A549 treated with RU486 at 1 μM for 4 hours (cell line): ENCODE results near the gene PCDHGA9. TPM values are rescaled to one million over a fixed set of nuclear protein-coding genes. Genes with fewer than 3 reads are reported as not detected.

ENCODE experiments used
- total RNA-seq: library from RNA; stranded (reverse); fragments of 200-300 nt; extraction: Qiagen RNA extraction; gene quantifications from 5 replicates; pipeline ENCODE4 v1.2.3, GENCODE V29; 2022; ENCODE audit warnings: low read depth

The PCDHGA9 gene
- total RNA-seq, result 0.03 to 0.05 TPM (median 0.04 TPM) in 3 of 5 replicates, not detected in the others

DNA sequence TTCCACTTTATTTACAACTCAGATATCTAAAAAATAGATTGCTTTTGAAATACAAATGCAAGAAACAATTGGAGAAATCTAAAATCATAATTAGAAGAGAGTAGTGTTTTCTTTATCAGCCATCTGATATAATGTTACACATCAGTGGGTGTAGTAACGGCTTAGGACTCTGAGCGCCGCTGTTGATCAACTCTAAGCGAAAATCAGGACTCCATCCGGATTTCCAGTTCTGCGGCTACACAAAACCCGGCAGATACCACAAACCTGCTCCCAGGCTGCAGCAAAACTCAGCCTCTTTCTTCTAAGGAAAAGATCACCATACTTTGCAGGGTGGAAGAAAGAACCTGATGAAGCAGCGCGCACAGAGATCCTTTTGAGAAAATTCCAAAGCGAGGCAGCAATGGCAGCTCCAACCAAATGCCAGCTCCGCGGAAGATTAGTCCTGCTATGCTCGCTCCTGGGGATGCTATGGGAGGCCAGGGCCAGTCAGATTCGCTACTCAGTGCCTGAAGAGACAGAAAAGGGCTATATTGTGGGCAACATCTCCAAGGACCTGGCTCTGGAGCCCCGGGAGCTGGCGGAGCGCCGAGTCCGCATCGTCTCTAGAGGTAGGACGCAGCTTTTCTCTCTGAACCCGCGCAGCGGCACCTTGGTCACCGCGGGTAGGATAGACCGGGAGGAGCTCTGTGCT lies at the start of gene PCDHGA9:
Gene PCDHGA9 (plus strand): TSS at position 226 of the 691 bp plus-strand sequence. CDS start 175 bp downstream, at position 401.

DNA sequence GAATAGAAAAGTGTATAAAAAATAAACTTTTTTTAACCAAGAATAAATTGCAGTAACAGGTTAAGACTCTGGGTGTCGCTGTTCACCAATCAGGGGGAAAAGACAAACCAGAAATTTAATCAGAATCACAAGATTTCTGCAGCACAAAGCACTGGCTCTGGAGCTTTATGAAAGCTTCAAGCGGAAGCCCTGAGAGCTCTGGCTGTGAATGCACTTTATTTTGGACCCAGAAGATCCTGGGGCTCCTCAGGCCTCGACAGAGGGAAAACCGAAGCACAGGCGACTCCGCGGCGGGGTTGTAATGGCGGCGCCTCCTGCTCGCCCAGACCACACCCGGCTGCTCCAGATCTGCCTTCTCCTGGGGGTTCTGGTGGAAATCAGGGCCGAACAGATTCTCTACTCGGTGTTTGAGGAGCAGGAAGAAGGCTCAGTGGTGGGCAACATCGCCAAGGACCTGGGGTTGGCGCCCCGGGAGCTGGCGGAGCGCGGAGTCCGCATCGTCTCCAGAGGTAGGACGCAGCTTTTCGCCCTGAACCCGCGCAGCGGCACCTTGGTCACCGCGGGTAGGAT lies 47.6 kb upstream of the PCDHGA9 start, which contains the start of gene PCDHGA4:
Gene PCDHGA4 (plus strand): TSS at position 122 of the 570 bp plus-strand sequence. CDS start 87 bp downstream, at position 209.

DNA sequence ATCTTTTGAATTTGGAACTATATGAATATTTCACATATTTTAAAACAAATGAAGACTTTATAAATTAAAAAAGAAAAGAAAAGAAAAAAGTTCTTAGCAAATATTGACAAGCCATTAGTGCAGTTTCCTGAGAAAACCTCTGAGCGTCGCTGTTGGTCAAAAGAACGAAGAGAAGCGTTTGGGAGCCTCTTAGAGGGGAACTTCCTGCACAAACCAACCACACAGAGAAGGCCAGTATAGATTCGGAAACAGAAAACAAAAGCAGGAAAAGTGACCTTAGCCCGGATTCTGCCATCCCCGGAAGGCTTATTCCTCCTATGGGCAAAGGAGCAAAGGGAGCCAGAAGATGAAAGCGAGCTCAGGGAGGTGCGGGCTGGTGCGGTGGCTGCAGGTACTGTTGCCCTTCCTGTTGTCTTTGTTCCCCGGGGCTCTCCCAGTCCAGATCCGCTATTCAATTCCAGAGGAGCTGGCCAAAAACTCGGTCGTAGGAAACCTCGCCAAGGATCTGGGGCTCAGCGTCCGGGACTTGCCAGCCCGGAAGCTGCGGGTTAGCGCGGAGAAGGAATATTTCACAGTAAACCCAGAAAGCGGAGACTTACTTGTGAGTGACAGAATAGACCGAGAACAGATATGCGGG lies 42.7 kb upstream of the PCDHGA9 start, which contains the start of gene PCDHGB2:
Gene PCDHGB2 (plus strand): TSS at position 205 of the 637 bp plus-strand sequence. CDS start 142 bp downstream, at position 347.

DNA sequence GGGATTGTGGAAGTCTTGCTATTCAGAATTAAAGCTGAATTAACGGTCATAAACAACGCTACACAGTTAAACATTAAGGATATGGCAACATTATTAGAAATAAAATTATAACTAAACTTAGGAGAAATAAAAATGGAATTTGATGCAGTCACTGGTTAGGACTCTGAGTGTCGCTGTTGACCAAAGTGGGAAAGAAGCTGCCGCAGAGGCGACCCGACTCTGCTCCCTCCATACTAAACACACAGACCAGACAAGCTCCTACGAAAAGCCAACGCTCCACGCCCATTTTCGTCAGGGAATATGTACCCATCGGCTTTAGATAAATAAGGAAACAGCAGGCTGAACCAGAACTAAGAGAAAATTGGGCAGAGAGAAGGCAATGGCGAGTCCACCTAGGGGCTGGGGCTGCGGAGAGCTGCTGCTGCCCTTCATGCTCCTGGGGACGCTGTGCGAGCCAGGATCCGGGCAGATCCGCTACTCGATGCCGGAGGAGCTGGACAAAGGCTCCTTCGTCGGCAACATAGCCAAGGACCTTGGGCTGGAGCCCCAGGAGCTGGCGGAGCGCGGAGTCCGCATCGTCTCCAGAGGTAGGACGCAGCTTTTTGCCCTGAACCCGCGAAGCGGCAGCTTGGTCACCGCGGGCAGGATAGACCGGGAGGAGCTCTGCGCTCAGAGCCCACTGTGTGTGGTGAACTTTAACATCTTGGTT lies 38.5 kb upstream of the PCDHGA9 start, which contains the start of gene PCDHGA5:
Gene PCDHGA5 (plus strand): TSS at position 211 of the 709 bp plus-strand sequence. CDS start 169 bp downstream, at position 380.

DNA sequence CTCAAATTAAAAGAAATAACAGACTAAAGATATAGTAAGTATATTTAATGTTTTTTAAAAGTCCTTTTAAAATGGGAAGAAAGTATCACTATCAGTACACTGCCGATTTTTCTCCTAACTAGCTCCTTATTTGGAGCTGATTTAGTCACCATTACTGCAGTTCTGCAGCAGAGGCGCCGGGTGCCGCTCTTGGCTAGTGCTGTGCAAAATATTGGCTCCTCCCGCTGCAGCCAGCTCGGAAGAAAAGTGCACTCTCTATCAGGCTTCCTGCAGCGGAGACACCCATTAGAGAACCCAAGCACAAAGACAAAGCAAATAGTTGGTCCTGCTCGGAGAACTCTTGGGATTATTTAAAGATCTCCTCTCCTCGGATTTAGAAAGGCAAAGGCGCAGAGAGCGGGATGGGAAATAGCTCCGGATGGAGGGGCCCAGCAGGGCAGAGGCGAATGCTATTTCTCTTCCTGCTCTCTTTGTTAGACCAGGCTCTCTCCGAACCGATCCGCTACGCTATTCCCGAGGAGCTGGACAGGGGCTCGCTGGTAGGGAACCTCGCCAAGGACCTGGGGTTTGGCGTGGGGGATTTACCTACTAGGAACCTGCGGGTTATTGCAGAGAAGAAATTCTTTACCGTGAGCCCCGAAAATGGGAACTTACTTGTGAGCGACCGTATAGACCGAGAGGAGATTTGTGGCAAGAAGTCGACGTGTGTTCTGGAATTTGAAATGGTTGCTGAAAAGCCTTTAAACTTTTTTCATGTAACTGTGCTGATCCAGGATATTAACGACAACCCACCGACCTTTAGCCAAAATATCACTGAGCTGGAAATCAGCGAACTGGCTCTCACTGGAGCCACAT lies 32.4 kb upstream of the PCDHGA9 start, which contains the start of gene PCDHGB3:
Gene PCDHGB3 (plus strand): TSS at position 249 of the 855 bp plus-strand sequence. CDS start 153 bp downstream, at position 402.

DNA sequence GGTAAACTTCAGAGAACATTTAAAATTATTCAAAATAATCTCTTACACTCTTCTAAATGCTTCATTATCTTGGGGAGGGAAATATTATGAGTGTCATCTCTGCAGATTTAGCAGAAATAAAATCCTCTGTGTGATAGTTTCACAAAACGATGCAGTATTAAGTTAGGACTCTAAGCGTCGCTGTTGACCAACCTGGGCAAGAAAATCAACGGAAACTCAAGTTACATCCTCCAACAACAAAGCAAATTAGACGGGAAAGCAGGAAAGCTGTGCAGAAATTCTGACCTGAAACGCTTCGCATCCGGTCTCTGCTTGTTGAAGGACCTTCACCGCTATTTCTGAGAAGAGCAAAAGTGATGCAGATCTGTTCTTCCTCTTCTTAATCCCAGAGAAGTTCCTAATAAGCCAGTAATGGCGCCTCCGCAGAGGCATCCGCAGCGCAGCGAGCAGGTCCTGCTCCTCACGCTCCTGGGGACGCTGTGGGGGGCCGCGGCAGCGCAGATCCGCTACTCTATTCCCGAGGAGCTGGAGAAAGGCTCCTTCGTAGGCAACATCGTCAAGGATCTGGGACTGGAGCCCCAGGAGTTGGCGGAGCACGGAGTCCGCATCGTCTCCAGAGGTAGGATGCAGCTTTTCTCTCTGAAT lies 28.8 kb upstream of the PCDHGA9 start, which contains the start of gene PCDHGA6:
Gene PCDHGA6 (plus strand): TSS at position 219 of the 645 bp plus-strand sequence. CDS start 193 bp downstream, at position 412.

DNA sequence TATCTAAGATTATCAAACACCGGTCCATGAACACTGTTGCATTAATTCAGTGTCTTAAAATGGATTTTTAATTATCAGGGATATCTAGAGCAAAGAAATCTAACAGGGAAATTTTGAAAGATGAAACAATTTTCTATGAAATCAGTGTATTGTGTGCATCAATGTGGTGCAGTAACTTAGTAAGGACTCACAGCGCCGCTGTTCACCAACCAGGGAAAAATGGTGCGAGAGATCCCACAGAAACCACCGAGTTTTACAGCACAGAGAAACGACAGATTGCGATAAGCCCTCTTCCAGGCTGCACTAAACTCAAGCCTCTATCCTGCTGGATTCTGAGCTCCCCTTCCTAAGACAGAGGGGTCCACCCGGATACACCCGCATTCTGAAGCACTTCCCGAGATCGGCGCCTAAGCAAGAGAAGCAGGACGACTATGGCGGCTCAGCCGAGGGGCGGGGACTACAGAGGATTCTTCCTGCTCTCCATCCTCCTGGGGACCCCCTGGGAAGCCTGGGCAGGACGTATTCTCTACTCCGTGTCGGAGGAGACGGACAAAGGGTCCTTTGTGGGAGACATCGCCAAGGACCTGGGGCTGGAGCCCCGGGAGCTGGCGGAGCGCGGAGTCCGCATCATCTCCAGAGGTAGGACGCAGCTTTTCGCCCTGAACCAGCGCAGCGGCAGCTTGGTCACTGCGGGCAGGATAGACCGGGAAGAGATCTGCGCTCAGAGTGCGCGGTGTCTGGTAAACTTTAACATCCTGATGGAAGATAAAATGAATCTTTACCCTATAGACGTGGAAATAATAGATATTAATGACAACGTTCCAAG lies 19.9 kb upstream of the PCDHGA9 start, which contains the start of gene PCDHGA7:
Gene PCDHGA7 (plus strand): TSS at position 274 of the 826 bp plus-strand sequence. CDS start 158 bp downstream, at position 432.

DNA sequence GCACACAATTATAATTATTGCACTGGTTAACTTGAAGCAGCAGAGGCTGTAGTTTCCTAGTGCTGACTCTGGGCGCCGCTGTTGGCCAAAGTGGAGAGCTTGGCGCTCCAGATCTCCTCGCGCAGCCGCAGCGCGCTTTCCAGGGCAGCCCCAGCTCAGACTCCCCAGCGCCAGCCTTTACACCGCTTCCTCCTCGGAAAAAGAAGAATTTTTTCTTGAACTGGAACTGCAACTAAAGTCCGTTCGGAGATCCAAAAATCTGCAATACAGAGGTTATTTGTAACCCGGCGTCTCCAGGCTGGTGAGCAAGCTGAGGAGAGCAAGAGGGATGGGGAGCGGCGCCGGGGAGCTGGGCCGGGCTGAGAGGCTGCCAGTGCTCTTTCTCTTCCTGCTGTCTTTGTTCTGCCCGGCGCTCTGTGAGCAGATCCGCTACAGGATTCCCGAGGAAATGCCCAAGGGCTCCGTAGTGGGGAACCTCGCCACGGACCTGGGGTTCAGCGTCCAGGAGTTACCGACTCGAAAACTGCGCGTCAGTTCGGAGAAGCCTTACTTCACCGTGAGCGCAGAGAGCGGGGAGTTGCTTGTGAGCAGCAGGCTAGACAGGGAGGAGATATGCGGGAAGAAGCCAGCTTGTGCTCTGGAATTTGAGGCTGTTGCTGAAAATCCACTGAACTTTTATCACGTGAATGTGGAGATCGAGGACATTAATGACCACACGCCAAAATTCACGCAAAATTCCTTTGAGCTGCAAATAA lies 14.8 kb upstream of the PCDHGA9 start, which contains the start of gene PCDHGB4:
Gene PCDHGB4 (plus strand): TSS at position 142 of the 755 bp plus-strand sequence. CDS start 187 bp downstream, at position 329.

DNA sequence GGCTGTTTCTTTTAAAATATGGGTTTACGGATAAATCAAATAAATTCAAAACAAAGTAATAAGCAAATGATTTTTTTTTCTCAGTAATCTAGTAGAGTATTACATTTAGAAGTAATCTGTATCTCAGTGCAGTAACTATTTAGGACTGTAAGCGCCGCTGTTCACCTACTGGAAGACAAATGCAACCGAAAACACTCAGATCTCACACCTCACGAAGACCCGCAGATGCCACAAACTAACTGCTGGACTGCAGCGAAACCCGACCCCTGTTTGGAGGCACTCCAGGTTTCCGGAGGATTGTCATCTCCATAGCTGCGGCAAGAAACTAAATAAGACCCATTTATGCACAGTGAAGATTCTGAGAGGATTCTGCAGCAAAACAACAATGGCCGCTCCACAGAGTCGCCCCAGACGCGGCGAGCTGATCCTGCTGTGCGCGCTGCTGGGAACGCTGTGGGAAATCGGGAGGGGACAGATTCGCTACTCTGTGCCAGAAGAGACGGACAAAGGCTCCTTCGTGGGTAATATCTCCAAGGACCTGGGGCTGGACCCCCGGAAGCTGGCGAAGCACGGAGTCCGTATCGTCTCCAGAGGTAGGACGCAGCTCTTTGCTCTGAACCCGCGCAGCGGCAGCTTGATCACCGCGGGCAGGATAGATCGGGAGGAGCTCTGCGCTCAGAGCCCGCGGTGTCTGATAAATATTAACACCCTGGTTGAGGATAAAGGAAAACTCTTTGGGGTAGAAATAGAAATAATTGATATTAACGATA lies 10.0 kb upstream of the PCDHGA9 start, which contains the start of gene PCDHGA8:
Gene PCDHGA8 (plus strand): TSS at position 205 of the 770 bp plus-strand sequence. CDS start 181 bp downstream, at position 386.

DNA sequence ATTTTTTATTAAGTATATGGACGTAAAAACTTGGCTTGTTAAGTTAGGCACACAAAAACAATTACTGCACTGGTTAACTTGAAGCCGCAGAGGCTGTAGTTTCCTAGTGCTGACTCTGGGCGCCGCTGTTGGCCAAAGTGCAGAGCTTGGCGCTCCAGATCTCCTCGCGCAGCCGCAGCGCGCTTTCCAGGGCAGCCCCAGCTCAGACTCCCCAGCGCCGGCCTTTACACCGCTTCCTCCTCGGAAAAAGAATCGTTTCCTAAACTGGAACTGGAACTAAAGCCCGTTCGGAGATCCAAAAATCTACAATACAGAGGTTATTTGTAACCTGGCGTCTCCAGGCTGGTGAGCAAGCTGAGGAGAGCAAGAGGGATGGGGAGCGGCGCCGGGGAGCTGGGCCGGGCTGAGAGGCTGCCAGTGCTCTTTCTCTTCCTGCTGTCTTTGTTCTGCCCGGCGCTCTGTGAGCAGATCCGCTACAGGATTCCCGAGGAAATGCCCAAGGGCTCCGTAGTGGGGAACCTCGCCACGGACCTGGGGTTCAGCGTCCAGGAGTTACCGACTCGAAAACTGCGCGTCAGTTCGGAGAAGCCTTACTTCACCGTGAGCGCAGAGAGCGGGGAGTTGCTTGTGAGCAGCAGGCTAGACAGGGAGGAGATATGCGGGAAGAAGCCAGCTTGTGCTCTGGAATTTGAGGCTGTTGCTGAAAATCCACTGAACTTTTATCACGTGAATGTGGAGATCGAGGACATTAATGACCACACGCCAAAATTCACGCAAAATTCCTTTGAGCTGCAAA lies 4.6 kb upstream of the PCDHGA9 start, which contains the start of gene PCDHGB5:
Gene PCDHGB5 (plus strand): TSS at position 192 of the 796 bp plus-strand sequence. CDS start 181 bp downstream, at position 373.

DNA sequence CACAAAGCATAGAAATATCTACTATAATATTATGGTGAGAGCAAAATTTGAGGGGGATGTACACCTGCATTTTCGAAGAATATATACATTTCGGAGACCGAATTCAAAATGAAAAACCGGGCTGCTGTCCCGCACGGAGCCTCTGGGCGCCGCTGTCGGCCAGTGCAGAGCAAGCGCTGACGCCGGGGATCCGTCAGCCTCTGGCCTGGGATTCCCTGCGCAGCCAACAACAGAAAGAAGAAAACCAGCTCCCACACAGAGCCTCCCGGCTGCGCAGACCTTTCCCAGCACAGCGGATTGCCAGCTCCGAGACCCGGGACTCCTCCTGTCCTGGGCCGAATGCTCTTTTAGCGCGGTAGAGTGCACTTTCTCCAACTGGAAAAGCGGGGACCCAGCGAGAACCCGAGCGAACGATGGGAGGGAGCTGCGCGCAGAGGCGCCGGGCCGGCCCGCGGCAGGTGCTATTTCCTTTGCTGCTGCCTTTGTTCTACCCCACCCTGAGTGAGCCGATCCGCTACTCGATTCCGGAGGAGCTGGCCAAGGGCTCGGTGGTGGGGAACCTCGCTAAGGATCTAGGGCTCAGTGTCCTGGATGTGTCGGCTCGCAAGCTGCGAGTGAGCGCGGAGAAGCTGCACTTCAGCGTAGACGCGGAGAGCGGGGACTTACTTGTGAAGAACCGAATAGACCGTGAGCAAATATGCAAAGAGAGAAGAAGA lies 5.4 kb downstream of the PCDHGA9 start, which contains the start of gene PCDHGB6:
Gene PCDHGB6 (plus strand): TSS at position 232 of the 716 bp plus-strand sequence. CDS start 182 bp downstream, at position 414.

DNA sequence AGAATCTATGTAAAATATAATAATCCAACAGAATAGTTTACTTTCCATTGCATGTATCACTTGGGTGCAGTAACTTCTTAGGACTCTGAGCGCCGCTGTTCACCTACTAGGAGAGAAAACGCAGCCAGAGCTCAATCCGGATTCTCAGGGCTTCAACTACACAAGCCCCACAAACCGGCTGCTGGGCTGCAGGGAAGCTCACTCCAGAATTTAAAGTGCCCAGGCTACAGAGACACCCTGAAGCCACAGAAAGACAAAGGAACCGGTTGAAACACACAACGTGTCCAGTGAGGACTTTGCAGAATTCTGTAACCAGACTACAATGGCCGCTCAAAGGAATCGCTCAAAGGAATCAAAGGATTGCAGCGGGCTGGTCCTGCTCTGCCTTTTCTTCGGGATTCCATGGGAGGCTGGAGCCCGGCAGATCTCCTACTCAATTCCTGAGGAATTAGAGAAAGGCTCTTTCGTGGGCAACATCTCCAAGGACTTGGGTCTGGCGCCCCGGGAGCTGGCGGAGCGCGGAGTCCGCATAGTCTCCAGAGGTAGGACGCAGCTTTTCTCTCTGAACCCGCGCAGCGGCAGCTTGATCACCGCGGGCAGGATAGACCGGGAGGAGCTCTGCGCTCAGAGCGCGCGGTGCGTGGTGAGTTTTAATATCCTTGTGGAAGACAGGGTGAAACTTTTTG lies 10.4 kb downstream of the PCDHGA9 start, which contains the start of gene PCDHGA10:
Gene PCDHGA10 (plus strand): TSS at position 134 of the 686 bp plus-strand sequence. CDS start 189 bp downstream, at position 323.

DNA sequence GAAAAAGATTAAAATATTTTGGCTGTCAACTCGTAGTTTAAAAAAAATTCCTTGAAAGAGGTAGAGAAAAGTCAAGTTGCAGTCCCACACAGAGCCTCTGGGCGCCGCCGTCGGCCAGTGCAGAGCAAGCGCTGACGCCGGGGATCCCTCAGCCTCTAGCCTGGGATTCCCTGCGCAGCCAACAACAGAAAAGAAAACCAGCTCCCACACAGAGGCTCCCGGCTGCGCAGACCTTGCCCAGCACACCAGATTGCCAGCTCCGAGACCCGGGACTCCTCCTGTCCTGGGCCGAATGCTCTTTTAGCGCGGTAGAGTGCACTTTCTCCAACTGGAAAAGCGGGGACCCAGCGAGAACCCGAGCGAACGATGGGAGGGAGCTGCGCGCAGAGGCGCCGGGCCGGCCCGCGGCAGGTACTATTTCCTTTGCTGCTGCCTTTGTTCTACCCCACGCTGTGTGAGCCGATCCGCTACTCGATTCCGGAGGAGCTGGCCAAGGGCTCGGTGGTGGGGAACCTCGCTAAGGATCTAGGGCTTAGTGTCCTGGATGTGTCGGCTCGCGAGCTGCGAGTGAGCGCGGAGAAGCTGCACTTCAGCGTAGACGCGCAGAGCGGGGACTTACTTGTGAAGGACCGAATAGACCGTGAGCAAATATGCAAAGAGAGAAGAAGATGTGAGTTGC lies 15.1 kb downstream of the PCDHGA9 start, which contains the start of gene PCDHGB7:
Gene PCDHGB7 (plus strand): TSS at position 184 of the 679 bp plus-strand sequence. CDS start 183 bp downstream, at position 367.

DNA sequence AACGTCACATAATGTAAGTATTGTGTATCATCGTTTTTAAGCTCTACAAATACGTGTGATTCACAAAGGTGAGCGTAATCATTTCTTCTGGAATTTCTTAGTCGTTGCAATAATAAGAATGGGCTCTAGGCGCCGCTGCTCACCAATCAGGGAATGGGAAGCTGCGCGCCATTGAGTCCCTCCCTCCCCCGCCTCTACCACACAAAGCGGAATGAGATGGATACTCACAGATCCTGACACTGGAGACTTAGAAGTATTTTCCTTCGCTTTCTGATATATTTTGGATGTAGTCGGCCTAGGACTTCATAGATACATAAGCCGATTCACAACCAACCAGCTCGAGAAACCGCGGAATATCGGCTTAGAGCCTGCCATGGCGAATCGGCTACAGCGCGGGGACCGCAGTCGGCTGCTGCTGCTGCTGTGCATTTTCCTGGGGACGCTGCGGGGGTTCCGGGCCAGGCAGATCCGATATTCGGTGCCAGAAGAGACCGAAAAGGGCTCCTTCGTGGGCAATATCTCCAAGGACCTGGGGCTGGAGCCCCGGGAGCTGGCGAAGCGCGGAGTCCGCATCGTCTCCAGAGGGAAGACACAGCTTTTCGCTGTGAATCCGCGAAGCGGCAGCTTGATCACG lies 18.4 kb downstream of the PCDHGA9 start, which contains the start of gene PCDHGA11:
Gene PCDHGA11 (plus strand): TSS at position 197 of the 634 bp plus-strand sequence. CDS start 177 bp downstream, at position 374.

